CD4-positive, alpha-beta T cell treated with Interleukin-10 for 1 hour (primary cell): ENCODE data around the gene GOLPH3.
"Not testable (repeated sequence)": the region's sequence is repeated elsewhere in the genome, so short reads cannot be mapped to it uniquely, and the experiment has no call there.

Experiments used
- DNase-seq: peaks from one replicate; pipeline ENCODE4 v3.0.0-alpha.2; 2020

The GOLPH3 gene

DNA sequence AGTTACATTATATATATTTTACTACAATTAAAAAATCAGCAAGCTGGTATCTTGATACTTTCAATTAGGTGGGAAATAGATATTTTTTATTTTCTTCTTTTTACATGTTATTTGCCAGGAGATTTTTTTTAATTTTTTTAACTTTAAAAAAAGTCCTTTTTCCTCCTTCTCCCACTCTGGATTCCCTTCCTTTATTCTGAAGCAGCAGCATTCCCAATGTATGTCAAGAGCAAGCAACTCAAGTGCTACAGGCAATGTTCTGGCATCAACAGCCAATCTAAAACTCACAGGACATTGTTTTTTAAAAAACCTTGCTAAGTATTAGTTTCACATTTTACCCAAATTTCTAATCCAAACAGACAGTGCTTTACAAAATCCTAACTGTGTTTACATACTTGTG is 41.4 kb downstream of the GOLPH3 start:
- no peak for DNase-seq

DNA sequence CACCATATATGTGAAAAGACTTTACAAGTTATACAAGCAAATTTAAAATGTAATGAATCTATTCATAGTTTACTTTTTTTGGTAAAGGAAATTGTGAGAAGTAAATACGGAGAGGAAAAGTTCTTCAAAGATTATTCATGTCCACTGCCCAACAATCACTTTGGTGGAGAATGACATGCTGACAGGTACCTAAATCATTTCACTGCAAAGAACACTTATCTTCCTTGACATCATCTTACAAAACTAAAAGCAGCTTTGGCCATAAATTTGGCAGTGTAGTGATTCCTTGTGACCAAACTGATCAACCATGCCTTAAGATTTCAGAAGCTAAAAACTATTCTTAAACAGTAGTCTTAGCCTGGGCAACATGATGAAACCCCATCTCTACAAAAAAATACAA is 42.5 kb downstream of the GOLPH3 start:
- DNase-seq, result no peak

DNA sequence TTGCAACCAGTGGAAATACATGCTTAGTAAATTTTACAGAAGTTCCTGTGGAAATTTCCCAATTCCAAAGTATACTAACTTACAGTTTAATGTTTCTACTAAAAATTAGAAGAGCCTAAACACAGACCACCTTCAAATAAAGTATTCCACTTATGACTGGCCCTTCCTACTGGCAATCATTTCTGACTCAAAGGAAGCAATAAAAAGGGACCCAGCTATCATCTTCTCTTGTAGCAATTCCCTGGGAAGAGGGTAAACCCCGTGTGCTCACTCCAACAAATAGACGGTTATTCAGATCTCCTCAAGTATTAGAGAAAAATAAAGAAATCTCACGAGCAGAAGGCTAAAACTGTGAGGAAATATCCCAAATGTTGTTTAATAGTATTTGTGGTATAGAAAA is 43.3 kb downstream of the GOLPH3 start:
- no peak for DNase-seq

DNA sequence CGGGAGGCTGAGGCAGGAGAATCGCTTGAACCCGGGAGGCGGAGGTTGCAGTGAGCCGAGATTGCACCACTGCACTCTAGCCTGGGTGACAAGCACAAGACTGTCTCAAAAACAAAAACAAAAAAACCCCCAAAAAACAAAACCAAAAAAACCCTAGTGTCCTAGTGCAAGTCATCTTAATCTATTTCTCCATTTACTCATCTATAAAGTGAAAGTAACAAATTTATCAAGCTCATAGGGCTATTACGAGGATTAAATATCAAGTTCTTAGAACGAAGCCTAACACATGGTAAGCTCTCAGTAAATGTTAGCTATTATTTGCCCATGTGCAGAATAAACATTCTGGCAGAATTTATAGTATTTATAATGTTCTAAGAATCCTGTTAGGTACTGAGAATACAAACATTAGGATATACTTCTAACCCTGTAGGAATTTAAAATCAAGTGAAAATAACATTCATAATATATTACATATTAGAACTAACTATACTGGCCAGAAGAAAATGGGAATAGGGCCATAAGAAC is 45.0 kb downstream of the GOLPH3 start:
- DNase-seq, result no peak

DNA sequence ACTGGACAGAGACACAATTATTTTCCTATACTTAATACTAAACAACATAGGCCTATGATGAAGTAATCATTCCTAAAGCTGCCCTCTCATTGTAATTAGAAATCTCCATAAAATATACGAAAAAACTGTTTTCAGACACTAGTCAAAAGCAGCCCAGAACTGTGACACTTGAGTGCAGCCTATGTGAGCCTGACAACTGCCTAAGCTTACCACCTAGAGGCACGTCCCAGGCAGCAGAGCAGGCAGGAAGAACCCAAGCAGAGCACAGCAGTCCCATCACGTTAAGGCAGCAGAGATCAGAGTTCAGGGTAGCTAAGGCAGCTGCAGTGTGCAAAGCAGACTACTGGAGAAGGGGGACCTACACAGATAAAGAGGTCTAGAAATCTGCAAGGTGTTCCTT is 46.4 kb downstream of the GOLPH3 start:
- no peak for DNase-seq

DNA sequence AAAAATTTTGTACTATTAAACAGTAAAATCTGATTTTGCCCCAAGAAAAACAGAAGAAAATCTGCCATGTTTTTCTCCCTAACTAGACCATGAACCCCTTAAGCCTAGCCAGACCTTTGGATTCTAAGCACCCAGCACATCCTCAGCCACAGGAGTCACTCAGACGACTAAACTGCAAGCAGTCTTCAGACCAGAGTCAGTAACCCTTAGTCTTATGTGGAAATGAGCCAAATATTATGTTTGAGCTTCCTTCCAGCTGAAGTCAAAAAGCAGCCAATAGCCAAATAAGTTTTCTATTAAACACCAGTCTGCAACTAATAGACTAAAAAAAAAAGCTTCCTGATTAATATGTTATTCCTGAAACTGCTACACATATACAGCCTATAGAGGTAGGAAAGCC is 47.4 kb downstream of the GOLPH3 start:
- DNase-seq, result no peak

DNA sequence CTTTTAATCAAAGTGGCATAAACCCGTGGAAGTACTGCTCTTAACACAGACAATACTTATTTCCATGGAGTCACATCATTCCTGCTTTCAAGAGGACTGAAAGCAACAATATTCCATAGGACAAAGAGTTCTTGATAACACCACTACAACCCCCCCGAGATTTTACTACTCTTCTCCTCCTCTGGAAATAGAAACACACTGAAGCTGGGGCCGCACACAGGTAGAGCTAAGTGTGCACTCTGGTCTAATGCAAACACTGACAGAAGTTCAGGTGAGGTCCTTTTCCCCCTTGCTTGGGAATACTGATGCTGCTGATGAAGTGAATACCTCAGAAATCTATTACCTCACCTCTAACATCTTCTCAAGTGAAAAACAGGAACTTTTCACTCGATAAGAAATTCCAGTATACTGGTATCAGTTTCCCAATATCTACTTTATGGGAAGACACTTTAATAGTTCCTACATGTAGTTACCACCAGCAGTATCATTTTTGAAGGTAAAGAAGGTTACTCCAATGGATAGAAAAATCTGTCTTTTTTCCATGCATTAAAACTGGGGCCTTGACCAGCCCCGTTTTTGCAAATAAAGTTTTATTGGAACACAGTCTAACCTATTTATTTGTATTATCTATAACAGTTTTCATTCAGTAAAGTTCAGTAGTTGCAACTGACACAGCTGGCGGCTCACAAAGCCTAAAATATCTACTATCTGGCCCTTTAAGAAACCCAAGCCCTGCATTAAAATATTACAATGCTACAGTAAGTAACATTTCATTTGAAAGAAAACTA is 50.0 kb downstream of the GOLPH3 start:
- DNase-seq, result no peak

DNA sequence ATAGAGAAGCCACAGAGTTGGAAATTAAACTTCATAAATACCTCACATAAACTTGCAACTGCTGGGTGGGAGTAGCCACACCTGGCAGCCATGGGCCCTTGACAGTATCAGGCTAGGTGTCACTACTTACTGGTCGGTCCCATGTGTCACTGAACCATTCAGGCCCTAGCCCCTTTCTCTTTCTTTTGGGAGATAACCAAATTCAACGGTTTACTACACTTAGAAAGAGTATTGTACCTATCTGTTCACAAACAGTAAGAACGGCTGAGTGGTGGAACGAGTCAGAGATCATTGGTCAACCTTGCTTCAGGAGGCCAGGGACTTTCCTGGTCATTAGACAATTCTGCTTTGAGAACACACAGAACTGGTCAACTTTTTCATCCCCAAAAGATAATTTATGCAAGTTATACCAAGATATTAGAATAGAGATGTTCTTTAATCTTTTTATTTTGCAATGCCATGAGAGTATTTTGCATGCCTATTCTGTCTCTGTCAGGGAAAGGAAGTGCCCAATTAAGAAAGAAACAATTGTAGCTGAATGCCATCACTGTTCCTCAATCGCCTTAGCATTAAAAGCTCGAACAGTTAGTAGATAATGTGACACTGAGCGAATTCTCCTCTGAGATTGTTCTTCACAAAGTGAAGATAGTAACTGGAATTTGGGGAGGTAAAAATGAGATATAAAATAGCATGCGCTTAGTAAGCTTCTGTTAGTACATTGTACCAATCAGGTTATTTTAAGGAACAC is 50.9 kb downstream of the GOLPH3 start:
- DNase-seq, result no peak

DNA sequence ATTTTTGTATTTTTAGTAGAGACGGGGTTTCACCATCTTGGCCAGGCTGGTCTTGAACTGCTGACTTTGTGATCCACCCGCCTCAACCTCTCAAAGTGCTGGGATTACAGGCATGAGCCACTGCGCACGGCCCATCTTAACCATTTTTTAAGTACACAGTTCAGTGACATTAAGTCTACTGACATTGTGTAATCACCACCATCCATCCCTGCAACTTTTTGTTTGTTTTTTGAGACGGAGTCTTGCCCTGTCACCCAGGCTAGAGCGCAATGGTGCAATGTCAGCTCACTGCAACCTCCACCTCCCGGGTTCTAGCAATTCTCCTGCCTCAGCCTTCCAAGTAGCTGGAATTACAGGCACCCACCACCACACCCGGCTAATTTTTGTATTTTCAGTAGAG is 55.2 kb downstream of the GOLPH3 start:
- DNase-seq, result not testable (repeated sequence)

DNA sequence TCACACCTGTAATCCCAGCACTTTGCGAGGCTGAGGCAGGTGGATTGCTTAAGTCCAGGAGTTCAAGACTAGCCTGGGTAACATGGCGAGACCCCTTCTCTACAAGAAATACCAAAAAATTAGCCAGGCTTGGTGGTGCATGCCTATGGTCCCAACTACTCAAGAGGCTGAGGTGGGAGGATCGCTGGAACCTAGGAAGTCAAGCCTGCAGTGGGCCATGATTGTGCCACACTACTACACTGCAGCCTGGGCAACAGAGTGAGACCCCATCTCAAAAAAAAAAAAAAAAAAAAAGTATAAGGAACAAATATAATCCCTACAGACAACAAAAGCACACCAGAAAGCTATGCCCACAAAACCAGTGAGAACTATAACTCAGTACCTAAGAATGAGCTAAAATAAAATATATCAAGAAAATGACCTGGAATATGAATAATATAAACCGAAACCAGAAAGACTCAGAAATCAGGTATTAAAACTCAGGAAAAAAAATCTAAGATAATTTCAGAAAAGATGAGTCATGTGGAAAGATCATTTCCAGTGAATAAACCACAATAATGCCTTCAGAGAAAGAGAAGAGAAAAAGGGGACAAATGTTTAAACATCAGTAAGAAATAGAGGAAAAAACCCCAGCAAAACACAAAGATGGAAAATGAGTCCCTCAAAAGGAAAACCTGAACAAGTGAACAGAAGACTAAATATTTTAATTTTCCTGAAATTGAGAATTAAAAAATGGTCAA is 57.4 kb downstream of the GOLPH3 start:
- no peak for DNase-seq

DNA sequence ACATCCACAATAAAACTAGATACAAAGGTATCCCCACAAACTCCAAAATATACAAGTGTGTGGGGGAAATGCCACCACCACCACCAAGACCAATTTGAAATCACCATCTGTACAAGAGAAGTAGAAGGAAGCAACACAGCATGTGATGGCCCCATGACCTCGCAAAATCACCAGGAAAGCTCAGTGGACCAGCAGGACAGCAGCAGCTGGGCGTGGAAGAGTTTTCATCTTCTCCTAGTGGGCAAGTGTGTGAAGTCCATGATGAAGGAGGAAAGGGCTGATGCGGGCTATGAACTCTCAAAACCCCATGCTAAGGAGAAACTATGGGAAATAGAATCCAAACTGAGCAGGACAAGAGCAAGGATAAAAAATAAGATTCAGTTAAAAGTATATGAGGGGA is 58.1 kb downstream of the GOLPH3 start:
- no peak for DNase-seq

DNA sequence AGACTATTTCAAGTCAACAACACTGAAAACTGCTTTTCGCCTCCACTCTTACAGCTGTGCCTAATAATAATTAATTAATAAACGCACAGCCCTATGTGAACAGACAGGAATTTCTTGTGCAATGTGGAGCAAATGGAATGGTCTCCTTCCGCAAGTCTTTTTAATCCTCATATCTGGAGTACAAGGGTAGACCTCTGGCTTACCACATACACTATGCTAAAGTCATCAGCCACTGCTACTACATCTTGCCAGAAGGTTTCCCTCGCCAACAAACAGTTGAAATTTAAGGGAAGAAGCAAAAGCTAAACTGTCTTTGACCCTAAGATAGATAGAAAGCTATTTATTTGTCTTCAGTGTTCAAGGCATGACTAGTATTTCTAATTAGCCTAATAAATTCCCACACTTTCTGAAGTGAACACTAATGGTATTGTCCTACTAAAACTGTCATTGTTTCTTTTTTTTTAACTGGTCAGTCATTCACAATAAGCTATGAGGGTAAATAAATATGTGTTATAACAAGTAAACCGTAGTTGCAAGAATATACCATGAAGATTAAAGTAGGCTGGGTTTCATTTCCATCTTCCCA is 63.9 kb downstream of the GOLPH3 start:
- DNase-seq, result no peak

DNA sequence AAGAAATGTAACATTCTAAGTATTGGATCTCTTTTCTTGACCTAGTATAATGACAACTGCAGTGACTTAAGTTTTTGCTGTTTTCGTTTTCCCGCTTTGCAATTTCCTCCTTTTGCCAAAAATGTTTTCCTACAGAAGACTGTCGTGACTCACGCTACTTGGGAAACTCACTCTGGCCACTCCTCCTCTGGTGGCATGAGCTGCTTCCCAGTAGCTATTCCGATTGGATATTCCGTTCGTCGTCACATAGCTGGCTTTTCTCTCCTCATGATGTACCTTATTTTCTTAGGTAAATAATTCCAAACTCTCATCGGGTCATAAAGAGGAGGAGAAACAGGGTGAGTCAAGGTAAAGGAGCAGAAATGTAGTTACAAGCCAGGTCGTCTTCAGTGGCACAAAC is 64.9 kb downstream of the GOLPH3 start:
- DNase-seq, result no peak

DNA sequence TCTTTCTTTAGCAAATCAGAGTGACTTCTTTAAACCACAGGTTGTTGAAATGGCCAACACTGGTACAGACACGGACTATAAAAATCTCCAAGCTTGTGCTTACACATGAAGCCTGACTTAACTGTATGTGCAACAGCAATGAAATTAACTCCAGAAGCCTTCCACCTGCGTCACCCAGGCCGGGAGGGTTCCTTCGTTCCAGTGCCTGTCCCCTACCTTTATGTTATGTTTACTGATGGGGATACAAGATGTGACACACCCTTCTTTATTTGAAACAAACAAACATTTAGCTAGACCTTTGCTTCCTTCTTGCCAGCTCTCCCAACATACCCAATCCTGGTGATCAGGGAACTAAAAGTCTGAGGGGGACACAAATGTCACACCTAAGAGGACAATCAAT is 66.0 kb downstream of the GOLPH3 start:
- no peak for DNase-seq

DNA sequence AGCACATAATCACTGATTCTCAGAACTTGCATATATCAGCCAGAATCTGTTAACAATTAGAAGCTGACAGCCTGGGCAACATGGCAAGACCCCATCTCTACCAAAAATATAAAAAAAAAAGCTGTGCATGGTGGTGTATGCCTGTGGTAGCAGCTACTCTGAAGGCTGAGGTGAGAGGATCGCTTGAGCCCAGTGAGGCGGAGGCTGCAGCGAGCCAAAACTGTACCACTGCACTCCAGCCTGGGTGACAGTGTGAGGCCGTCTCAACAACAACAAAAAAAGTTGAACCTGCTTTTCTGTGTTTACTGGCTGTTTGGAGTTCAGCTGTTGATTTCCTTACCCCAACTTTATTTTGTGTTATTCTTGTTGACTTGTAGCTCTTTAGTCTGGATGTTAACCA is 66.8 kb downstream of the GOLPH3 start:
- no peak for DNase-seq

DNA sequence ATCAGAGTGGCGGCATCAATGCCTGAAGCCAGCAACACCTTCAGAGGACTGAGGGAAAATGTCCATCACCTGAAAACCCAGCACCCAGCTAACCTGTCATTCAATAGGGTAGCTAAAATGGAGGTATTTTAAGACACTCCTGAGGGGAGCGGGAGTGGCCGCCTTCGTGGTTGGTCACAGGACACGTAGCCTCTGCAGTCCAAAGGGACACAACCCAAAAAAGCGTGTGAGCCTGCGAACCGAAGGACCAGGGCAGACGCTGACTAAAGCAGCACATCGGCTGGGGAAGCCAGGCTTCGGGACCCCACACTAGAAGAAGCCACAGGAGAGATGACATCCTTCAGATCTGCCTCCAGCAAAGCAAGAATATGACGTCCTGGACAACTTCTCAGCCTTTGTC is 70.6 kb downstream of the GOLPH3 start:
- DNase-seq, result no peak

DNA sequence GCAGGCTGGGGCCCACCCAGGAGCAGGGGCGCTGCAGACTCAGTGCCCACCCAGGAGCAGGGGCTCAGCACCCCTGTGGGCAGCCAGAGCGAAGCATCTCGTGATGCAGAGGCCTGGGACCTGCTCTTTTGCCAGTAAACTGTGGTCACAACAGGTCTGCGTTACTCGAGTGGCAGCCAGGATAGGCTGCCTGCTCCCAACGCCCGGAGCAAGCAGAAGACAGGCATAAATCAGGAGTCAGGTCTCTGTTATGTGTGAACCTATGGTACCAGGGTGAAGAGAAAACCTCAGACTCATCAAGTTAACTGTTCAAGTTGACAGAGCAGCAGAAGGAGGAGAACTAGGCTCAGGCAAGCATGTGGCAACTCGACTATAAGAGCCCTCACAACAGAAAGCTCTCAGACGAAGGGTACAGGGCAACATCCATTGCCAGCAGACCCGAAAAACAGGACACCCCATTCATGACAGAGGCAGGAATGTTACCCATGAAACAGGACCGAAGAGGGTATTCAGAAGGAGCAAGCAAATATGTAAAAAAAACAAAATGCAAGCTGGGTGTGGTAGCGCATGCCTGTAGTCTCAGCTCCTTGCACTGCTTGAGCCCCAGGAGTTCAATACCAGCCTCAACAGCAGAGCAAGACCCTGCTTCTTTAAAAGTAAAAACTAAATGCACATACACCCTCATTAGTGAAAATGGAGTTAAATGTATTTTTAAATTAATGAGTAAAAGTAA is 71.7 kb downstream of the GOLPH3 start:
- no peak for DNase-seq

DNA sequence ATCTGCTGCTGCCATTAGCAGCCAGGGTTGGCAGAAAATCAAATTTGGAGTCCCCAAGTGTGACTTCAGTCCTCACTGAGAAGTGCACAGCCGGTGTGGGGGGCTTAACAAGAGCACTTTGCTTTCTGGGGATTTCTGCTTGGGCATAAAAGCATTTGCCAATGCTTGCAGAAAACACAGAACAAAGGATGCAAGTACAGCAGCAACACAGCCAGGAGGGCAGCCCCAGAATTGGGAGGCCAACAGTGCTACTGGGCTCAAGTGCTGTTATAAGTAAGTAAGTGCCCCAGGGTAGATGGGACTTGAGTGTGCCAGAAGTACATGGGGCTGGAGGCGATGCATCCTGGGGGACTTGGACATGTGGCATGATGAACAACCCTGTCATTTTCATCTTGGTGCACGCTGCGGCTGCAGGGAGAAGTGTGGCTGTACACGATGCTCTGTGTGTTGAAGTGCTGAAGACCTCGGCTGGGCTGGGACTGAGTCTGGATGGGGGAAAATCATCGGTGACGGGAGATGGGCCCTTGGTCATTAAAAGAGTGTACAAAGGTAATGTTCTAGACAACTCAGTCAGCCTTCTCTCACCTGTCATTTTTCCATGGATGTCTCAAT is 73.3 kb downstream of the GOLPH3 start:
- DNase-seq, result no peak

DNA sequence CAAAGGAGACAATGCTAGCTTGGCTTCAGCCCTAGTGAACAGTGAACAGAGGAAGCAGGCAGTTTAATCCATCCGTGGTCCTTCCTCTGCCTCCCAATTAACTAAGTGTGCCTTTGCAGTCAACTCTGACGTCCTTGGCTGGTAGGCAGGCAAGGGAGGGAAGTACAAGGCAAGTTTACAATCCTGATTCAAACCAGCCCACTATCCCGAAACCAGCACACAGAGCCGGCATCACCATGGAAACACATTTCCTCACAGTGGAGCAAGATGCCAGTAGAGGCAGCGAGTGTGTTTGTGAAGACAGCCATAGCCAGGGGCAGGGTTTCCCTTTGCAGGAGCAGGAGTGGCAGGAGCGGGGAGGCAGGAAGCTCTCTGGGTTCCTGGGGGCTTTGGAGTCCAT is 73.9 kb downstream of the GOLPH3 start:
- DNase-seq, result no peak

DNA sequence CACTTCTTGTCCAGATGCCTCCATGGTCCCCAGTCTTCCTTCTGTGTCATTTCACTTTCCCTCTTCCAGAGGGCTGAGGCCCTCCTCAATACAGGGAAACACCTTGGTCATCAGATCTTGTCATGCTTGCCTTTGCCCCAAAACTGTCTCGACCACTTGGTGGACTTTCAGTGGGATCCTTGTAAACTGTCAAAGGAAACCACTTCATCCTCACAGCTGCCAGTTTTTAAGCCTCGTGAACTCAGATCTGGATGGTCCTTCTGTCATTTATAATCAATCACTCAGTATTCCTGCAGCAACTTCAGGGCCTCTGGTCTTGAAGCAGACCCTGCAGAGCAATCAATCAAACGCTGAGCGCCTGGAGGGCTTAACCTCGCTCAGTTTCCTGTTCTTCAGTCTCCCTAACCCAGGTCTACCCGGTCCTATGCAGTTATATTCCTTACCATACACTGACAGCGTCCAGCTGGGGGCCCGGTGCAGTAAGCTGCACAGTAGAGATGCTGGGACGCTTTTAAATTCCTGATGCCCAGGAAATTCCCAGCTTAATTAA is 74.6 kb downstream of the GOLPH3 start:
- DNase-seq, result no peak

DNA sequence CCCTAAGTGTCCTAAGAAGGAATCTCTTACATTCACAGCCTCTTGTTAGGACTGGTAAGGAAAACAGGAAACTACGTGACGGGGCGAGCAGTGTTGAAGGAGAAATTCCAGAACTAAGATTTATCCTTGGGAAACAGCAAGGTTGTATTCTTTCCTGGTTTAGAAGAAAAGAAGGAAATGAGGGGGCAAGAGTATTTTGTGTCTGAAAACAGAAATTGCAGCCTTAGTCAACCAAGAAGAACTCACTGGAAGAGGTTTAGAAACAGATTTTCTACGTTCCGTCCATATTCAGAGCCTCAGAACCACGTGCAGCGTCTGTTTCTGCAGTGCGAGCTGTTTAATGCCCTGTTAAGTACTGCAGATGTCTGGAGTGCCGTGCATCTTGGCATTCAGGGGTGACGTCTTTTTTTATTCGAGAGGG is 75.2 kb downstream of the GOLPH3 start:
- DNase-seq, result no peak

DNA sequence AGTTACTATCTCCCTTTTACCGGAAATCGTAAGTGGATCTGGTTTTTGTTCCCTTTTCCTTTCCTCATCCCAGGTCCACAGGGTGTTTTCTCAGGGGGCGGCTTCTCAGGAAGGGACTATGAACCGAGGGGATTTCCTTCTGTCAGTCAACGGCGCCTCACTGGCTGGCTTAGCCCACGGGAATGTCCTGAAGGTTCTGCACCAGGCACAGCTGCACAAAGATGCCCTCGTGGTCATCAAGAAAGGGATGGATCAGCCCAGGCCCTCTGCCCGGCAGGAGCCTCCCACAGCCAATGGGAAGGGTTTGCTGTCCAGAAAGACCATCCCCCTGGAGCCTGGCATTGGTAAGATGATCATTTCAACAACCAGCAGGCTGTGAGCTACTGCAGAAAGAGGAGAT is 75.8 kb downstream of the GOLPH3 start:
- DNase-seq, result no peak
